ENCODE data around the gene ZNF497. TPM values are rescaled to one million over a fixed set of nuclear protein-coding genes. Genes with fewer than 3 reads are reported as not detected.

The ZNF497 gene
- total and polyA plus RNA-seq, 10 of the 15 experiments (the other 5 are each of a cell fraction or from before 2014, with no cell fraction given) = 0.09 to 0.82 (median 0.28) TPM

GRCh38 chr19:58362272-58362994, at the start of gene ZNF497 (continued):
- peak; percentile 57 for TF ChIP-seq E2F8 (IDR thresholded peaks at IDR 0.05; ENCODE audit: low read depth, partially characterized antibody)
- no peak for TF ChIP-seq CBX3 (IDR thresholded peaks at IDR 0.05; ENCODE audit: borderline replicate concordance, low read depth)
- no peak for TF ChIP-seq ZBTB33 (IDR thresholded peaks at IDR 0.05)
- TF ChIP-seq PAX5 (IDR thresholded peaks at IDR 0.05; ENCODE audit: borderline replicate concordance, low read depth, low read length) = no peak
- TF ChIP-seq SIX5 (IDR thresholded peaks at IDR 0.05; ENCODE audit: low read depth, low read length, severe bottlenecking) = peak; percentile 38
- no peak for TF ChIP-seq RCOR1 (conservative IDR thresholded peaks at IDR 0.05; ENCODE audit: low read depth, low read length)
- TF ChIP-seq YY1 (IDR thresholded peaks at IDR 0.05; ENCODE audit: low read depth, low read length) = peak; percentile 92
- TF ChIP-seq RUNX3 (IDR thresholded peaks at IDR 0.05; ENCODE audit: low read length) = peak; percentile 58
- TF ChIP-seq USF2 (IDR thresholded peaks at IDR 0.05; ENCODE audit: borderline replicate concordance, low read depth, low read length) = no peak
- no peak; the same call in 1 of the 2 replicates for TF ChIP-seq GATAD2B (conservative IDR thresholded peaks at IDR 0.05; ENCODE audit: low read depth)
- TF ChIP-seq MEF2B (IDR thresholded peaks at IDR 0.05; ENCODE audit: partially characterized antibody, poor library complexity, severe bottlenecking) = peak; percentile 89
- no peak for TF ChIP-seq JUND (IDR thresholded peaks at IDR 0.05; ENCODE audit: low read depth, low read length)
- TF ChIP-seq SREBF2 (IDR thresholded peaks at IDR 0.05; ENCODE audit: low read length) = 0 out of 2 replicates have a peak, but pooled peaks have one; percentile 18
- 0 out of 2 replicates have a peak, but pooled peaks have one; percentile 21 for TF ChIP-seq ATF7 (IDR thresholded peaks at IDR 0.05; ENCODE audit: low read depth)
- TF ChIP-seq RBBP5 (conservative IDR thresholded peaks at IDR 0.05) = no peak
- no peak for TF ChIP-seq CHD4 (IDR thresholded peaks at IDR 0.05)
- TF ChIP-seq STAT3 (IDR thresholded peaks at IDR 0.05; ENCODE audit: low read depth, low read length) = no peak
- peak in 2 of 3 experiments; percentile 5 to 6; a peak in 2 of 6 replicates for TF ChIP-seq CTCF (IDR thresholded peaks at IDR 0.05 in 2 of 3, conservative IDR thresholded peaks at IDR 0.05 in 1 of 3; ENCODE audit: control insufficient read depth in 2 of 3, extremely low read depth in 1 of 3, insufficient read depth in 1 of 3, low read depth in 3 of 3, low read length in 3 of 3)
- TF ChIP-seq SKIL (IDR thresholded peaks at IDR 0.05; ENCODE audit: low read depth, poor library complexity, severe bottlenecking) = no peak
- peak; percentile 100 for TF ChIP-seq SIN3A (IDR thresholded peaks at IDR 0.05; ENCODE audit: low read depth, low read length)

All from GM12878 (cell line).